ENCODE results near the gene NTM.
"Not testable (repeated sequence)": the region's sequence is repeated elsewhere in the genome, so short reads cannot be mapped to it uniquely, and the experiment has no call there.

DNA sequence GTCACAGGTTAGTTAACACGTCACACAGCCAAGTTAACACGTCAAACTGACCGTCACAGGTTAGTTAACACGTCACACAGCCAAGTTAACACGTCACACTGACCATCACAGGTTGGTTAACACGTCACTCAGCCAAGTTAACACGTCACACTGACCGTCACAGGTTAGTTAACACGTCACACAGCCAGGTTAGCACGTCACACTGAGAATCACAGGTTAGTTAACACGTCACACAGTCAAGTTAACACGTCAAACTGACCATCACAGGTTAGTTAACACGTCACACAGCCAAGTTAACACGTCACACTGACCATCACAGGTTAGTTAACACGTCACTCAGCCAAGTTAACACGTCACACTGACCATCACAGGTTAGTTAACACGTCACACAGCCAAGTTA is 700.5 kb downstream of the NTM start:
- TF ChIP-seq TAF1 (IDR thresholded peaks at IDR 0.05; ENCODE audit: low read depth, low read length); POLR2AphosphoS5 (IDR thresholded peaks at IDR 0.05; ENCODE audit: low read depth, low read length); POLR2A (IDR thresholded peaks at IDR 0.05; ENCODE audit: low read depth, low read length); SPI1 (IDR thresholded peaks at IDR 0.05; ENCODE audit: low read depth, low read length); PAX5 (IDR thresholded peaks at IDR 0.05; ENCODE audit: insufficient read depth, low read length, severe bottlenecking); POU2F2 (IDR thresholded peaks at IDR 0.05; ENCODE audit: low read depth, low read length): not testable (repeated sequence)

All from GM12891 (cell line).